SH-SY5Y (cell line): ENCODE data around the gene TSHZ1.

Experiments used
- GATA2 ChIP-seq: IDR thresholded peaks from 2 replicates; pipeline ENCODE4 v1.6.1; 2011; ENCODE audit warnings: mild to moderate bottlenecking, low read depth, low read length
- GATA3 ChIP-seq: IDR thresholded peaks from 2 replicates; pipeline ENCODE4 v1.6.1; 2011; ENCODE audit warnings: low read depth, mild to moderate bottlenecking, low read length, moderate library complexity

DNA sequence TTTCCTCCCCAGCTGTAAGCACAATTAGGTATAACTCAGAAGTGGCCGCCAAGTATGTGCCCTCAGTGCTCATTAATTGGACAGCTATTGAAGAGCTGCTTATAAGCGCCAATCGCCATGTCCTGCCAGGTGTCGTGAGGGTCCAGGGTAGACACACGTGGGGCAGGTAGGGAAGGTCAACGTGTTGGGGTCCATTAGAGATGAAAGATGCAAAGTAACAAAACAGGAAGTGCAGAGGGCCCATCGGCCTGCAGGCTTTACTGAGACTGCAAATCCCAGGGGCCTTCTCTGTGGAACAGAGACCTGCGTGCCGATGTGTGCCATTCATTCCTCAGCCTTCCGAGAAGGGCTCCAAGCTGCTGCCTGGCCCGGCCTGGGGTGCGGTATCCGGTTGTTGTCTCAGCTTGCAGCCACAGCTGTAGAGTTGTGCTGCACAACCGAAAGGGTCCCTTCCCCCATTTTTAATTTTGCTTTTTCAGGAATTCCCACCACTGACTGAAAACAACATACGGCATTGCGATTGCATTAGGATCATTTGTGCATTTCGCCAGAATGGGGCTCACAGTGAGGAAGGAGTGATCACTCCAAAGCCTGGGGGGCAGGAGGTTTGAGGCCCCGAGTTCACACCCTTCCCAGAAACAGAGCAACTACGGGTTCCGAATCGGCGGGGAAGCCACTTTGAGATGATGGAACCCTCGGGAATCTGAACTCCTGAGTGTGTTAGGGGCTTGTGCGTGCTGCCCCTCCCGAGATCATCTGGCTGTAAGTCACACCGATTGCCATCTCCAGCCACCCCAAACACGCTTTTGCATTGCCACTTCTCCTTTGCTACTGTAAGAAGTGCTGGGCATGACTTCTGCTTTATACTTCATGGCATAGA, 94.3 kb downstream of the TSHZ1 start:
- TF ChIP-seq GATA3 (no peak), GATA2 (no peak)
